H1 (cell line): ENCODE data around the gene GRIK2. TPM values are rescaled to one million over a fixed set of nuclear protein-coding genes. Genes with fewer than 3 reads are reported as not detected.

Source experiments
- CTCF ChIA-PET: fragments of 300-600 bp; sonication (Branson Sonifier 250); formaldehyde crosslinking; loops from one replicate; lab custom pipeline; 2021; ENCODE audit not compliant: partially characterized antibody; lab: Charles Lee
- POLR2A ChIA-PET: fragments of 300-600 bp; sonication (Branson Sonifier 250); formaldehyde crosslinking; loops from one replicate; lab custom pipeline; 2021; ENCODE audit warnings: inconsistent platforms; ENCODE audit not compliant: partially characterized antibody; lab: Charles Lee
- DNase-seq, 2 experiments: peaks; one replicate each; pipeline versions ENCODE4 v3.0.0 to v3.0.0-alpha.2; 2010 to 2022; ENCODE audit warnings: low spot score in 2 of 2, low read depth in 1 of 2, mixed read lengths in 1 of 2
- FAIRE-seq: peaks from 2 replicates; lab custom pipeline; 2011; peaks lifted over from hg19 to GRCh38; lab: Jason Lieb, UNC
- H2AFZ ChIP-seq: 2 replicates; pipeline ENCODE4 v1.8.1; 2012; ENCODE audit warnings: low read length, inconsistent platforms
- H2AK5ac ChIP-seq: 2 replicates; pipeline ENCODE4 v1.6.1; 2013; ENCODE audit warnings: low read depth, low read length
- H2BK120ac ChIP-seq: replicated peaks from 2 replicates; pipeline ENCODE3; 2013; ENCODE audit warnings: low read depth, low read length, inconsistent platforms
- H2BK12ac ChIP-seq: 2 replicates; pipeline ENCODE4 v1.6.1; 2013; ENCODE audit warnings: low read depth, low read length
- H2BK15ac ChIP-seq: 2 replicates; pipeline ENCODE4 v1.6.1; 2013; ENCODE audit warnings: low read length
- H2BK20ac ChIP-seq: 2 replicates; pipeline ENCODE4 v1.6.1; 2013; ENCODE audit warnings: low read length
- H2BK5ac ChIP-seq: 2 replicates; pipeline ENCODE4 v1.6.1; 2013; ENCODE audit warnings: low read depth, low read length
- H3K14ac ChIP-seq: 2 replicates; pipeline ENCODE4 v1.6.1; 2013; ENCODE audit warnings: inconsistent platforms; ENCODE audit not compliant: insufficient read length
- H3K18ac ChIP-seq: 2 replicates; pipeline ENCODE4 v1.6.1; 2013; ENCODE audit warnings: low read length; ENCODE audit errors: extremely low read depth
- H3K23ac ChIP-seq: 2 replicates; pipeline ENCODE4 v1.6.1; 2013; ENCODE audit warnings: inconsistent platforms; ENCODE audit not compliant: insufficient read length
- H3K23me2 ChIP-seq: 2 replicates; pipeline ENCODE4 v1.6.1; 2013; ENCODE audit warnings: low read depth, low read length
- H3K27ac ChIP-seq: 2 replicates; pipeline ENCODE4 v1.6.1; 2011; ENCODE audit warnings: low read depth, low read length, inconsistent platforms
- H3K27me3 ChIP-seq, 4 experiments: replicated peaks in 1 of 4; 1 replicate in 1 of 4; 2 replicates in 3 of 4; pipeline versions ENCODE4 v1.6.1 to v1.8.1; 2011 to 2013; ENCODE audit warnings: low read length in 3 of 4, mild to moderate bottlenecking in 3 of 4, inconsistent platforms in 2 of 4, mixed read lengths in 2 of 4, moderate library complexity in 1 of 4; ENCODE audit not compliant: control insufficient read depth in 3 of 4, insufficient read depth in 3 of 4; ENCODE audit errors: extremely low read depth in 1 of 4
- H3K36me3 ChIP-seq, 4 experiments: 2 replicates each; pipeline versions ENCODE4 v1.6.1 to v1.8.1; 2011 to 2013; ENCODE audit warnings: mild to moderate bottlenecking in 4 of 4, low read length in 3 of 4, moderate library complexity in 2 of 4, control low read depth in 1 of 4, inconsistent platforms in 1 of 4; ENCODE audit not compliant: insufficient read depth in 4 of 4, control insufficient read depth in 2 of 4
- H3K4ac ChIP-seq: replicated peaks from 2 replicates; pipeline ENCODE3; 2013; ENCODE audit warnings: low read length, low read depth, mixed read lengths, inconsistent platforms; ENCODE audit not compliant: insufficient read length
- H3K4me1 ChIP-seq, 4 experiments: replicated peaks in 1 of 4; 1 replicate in 1 of 4; 2 replicates in 3 of 4; pipeline versions ENCODE4 v1.6.1 to v1.8.1; 2011 to 2013; ENCODE audit warnings: low read length in 3 of 4, inconsistent platforms in 2 of 4, mixed read lengths in 1 of 4; ENCODE audit not compliant: insufficient read depth in 4 of 4, control insufficient read depth in 3 of 4
- H3K4me2 ChIP-seq, 2 experiments: 2 replicates each; pipeline versions ENCODE4 v1.6.1 to v1.8.1; 2011 to 2013; ENCODE audit warnings: low read depth in 2 of 2, low read length in 2 of 2, control low read depth in 1 of 2, inconsistent platforms in 1 of 2, mild to moderate bottlenecking in 1 of 2; ENCODE audit not compliant: insufficient read depth in 1 of 2
- H3K4me3 ChIP-seq, 4 experiments: fragments of 200-600, 300-600 bp in 1 of 4; sonication (generic), shearing (Covaris generic), sonication (Bioruptor Twin) in 1 of 4; 2 replicates each; pipeline versions ENCODE4 v1.5.1 to v1.8.1; 2011 to 2016; ENCODE audit warnings: low read length in 4 of 4, low read depth in 3 of 4, control low read depth in 2 of 4, inconsistent platforms in 2 of 4, mild to moderate bottlenecking in 2 of 4, mixed read lengths in 1 of 4, moderate library complexity in 1 of 4; ENCODE audit not compliant: insufficient read depth in 2 of 4; ENCODE audit errors: extremely low read depth in 1 of 4
- H3K56ac ChIP-seq: replicated peaks from 2 replicates; pipeline ENCODE3; 2013; ENCODE audit warnings: low read depth, mild to moderate bottlenecking, mixed read lengths, low read length, inconsistent platforms; ENCODE audit not compliant: insufficient read length
- H3K79me1 ChIP-seq: 2 replicates; pipeline ENCODE4 v1.6.1; 2013; ENCODE audit warnings: low read depth, low read length, control low read depth
- H3K79me2 ChIP-seq, 2 experiments: 2 replicates each; pipeline versions ENCODE4 v1.6.1 to v1.8.1; 2012 to 2013; ENCODE audit warnings: low read length in 2 of 2, mild to moderate bottlenecking in 2 of 2, inconsistent platforms in 1 of 2; ENCODE audit not compliant: insufficient read depth in 2 of 2, control insufficient read depth in 1 of 2
- H3K9ac ChIP-seq, 4 experiments: replicated peaks in 1 of 4; 1 replicate in 1 of 4; 2 replicates in 3 of 4; pipeline versions ENCODE4 v1.6.1 to v1.8.1; 2011 to 2013; ENCODE audit warnings: low read depth in 3 of 4, low read length in 3 of 4, control low read depth in 2 of 4, mild to moderate bottlenecking in 2 of 4, moderate library complexity in 2 of 4, inconsistent platforms in 1 of 4; ENCODE audit errors: extremely low read depth in 1 of 4
- H3K9me3 ChIP-seq, 2 experiments: 2 replicates each; pipeline versions ENCODE4 v1.6.1 to v1.8.1; 2012 to 2013; ENCODE audit warnings: mild to moderate bottlenecking in 2 of 2, moderate library complexity in 2 of 2, control low read depth in 1 of 2, inconsistent platforms in 1 of 2, low read depth in 1 of 2, low read length in 1 of 2, mixed read lengths in 1 of 2; ENCODE audit not compliant: insufficient read depth in 2 of 2
- H4K20me1 ChIP-seq, 2 experiments: replicated peaks in 1 of 2; 2 replicates each; pipeline versions ENCODE3 to v1.8.1; 2011 to 2013; ENCODE audit warnings: inconsistent platforms in 2 of 2, low read length in 2 of 2, mild to moderate bottlenecking in 1 of 2; ENCODE audit not compliant: insufficient read depth in 2 of 2, control insufficient read depth in 1 of 2
- H4K5ac ChIP-seq: 2 replicates; pipeline ENCODE4 v1.6.1; 2013; ENCODE audit warnings: low read length, low read depth, mixed read lengths, inconsistent platforms; ENCODE audit not compliant: insufficient read length
- H4K8ac ChIP-seq: 2 replicates; pipeline ENCODE4 v1.8.0; 2013; ENCODE audit warnings: mild to moderate bottlenecking, moderate library complexity, low read length, inconsistent platforms; ENCODE audit not compliant: insufficient read depth; ENCODE audit errors: extremely low read depth
- H4K91ac ChIP-seq: replicated peaks from 2 replicates; pipeline ENCODE3; 2013; ENCODE audit warnings: low read length, mixed read lengths, inconsistent platforms; ENCODE audit not compliant: insufficient read length
- CBX8 ChIP-seq: fragments of 300-800, 300-1000 bp; sonication (generic); IDR thresholded peaks from 2 replicates; pipeline ENCODE4 v1.7.1; 2016; ENCODE audit warnings: low read depth, low read length, borderline replicate concordance
- EZH2 ChIP-seq: fragments of 200-600 bp; sonication (generic); IDR thresholded peaks from 2 replicates; pipeline ENCODE4 v1.7.1; 2012; ENCODE audit warnings: low read depth, mild to moderate bottlenecking, moderate library complexity, low read length, inconsistent platforms; ENCODE audit not compliant: severe bottlenecking
- FOSL1 ChIP-seq: IDR thresholded peaks from 2 replicates; pipeline ENCODE4 v1.6.1; 2011; ENCODE audit warnings: mild to moderate bottlenecking, low read depth, low read length, moderate library complexity; ENCODE audit not compliant: insufficient read depth
- GABPA ChIP-seq: IDR thresholded peaks from 2 replicates; pipeline ENCODE4 v1.6.1; 2011; ENCODE audit warnings: mild to moderate bottlenecking, low read length, moderate library complexity, borderline replicate concordance; ENCODE audit not compliant: insufficient read depth
- NANOG ChIP-seq: IDR thresholded peaks from 2 replicates; pipeline ENCODE4 v1.6.1; 2011; ENCODE audit warnings: low read length, low read depth, mild to moderate bottlenecking, inconsistent platforms; ENCODE audit not compliant: insufficient read depth, poor library complexity, severe bottlenecking
- PHF8 ChIP-seq: fragments of 200-600 bp; sonication (generic); conservative IDR thresholded peaks from 2 replicates; pipeline ENCODE4 v1.7.1; 2012; ENCODE audit warnings: low read depth, mild to moderate bottlenecking, inconsistent platforms, low read length, moderate library complexity
- RBBP5 ChIP-seq: IDR thresholded peaks from 2 replicates; pipeline ENCODE4 v1.7.1; 2012; ENCODE audit warnings: low read depth, mild to moderate bottlenecking, inconsistent platforms, low read length, moderate library complexity, borderline replicate concordance
- TBP ChIP-seq: IDR thresholded peaks from 2 replicates; pipeline ENCODE4 v1.6.1; 2011; ENCODE audit warnings: low read depth, low read length, improper control_type of control experiment
- ZNF274 ChIP-seq: IDR thresholded peaks from 2 replicates; pipeline ENCODE4 v1.7.0; 2012; ENCODE audit warnings: low read length, borderline replicate concordance; ENCODE audit errors: extremely low read depth
- WGBS, 2 experiments: shearing (Covaris generic) in 1 of 2; methylation state at CpG; one replicate each; pipeline versions ENCODE4 v1.1.6 to v1.1.7; 2013 to 2015; ENCODE audit warnings: low lambda C conversion rate in 2 of 2, mixed read lengths in 2 of 2, inconsistent platforms in 1 of 2, low coverage in 1 of 2, missing lambda C conversion rate in 1 of 2; ENCODE audit not compliant: insufficient replicate concordance in 2 of 2, insufficient coverage in 1 of 2, insufficient read length in 1 of 2; ENCODE audit errors: extremely low coverage in 1 of 2, missing lambda C conversion rate in 1 of 2; 5-methylcytosine and 5-hydroxymethylcytosine counted together
- polyA plus RNA-seq, 7 experiments: library from polyadenylated mRNA; depleted of rRNA in 3 of 7; stranded (reverse) in 5 of 7; unstranded in 2 of 7; fragments of >200 nt in 5 of 7; fragments of 200-250 nt in 2 of 7; gene quantifications; 1 replicate in 5 of 7; 2 replicates in 1 of 7; 4 replicates in 1 of 7; pipeline versions ENCODE4 v1.2.1 to v1.2.3, GENCODE V29; 2011 to 2013; ENCODE audit warnings: missing spikeins in 2 of 7, mixed read lengths in 2 of 7
- total RNA-seq: library from RNA; stranded (reverse); fragmentation: NEBNext Ultra II Directional; extraction: Animal tissue kit (Norgen Biotek cat#: 25700); gene quantifications from 2 replicates; pipeline ENCODE4 v1.2.1, GENCODE V29; 2021
- TF ChIP-seq, protein P1 (sequence below): IDR thresholded peaks from 2 replicates; pipeline ENCODE4 v1.6.1; 2012; ENCODE audit warnings: inconsistent platforms
- TF ChIP-seq, protein P2 (sequence below): IDR thresholded peaks from 2 replicates; pipeline ENCODE4 v1.6.1; 2011; ENCODE audit warnings: low read length, improper control_type of control experiment

Gene GRIK2
- total and polyA plus RNA-seq, 2 of the 8 experiments (the other 6 are each of a cell fraction or from before 2014, with no cell fraction given): 1.8 to 2.2 TPM

- Histone ChIP-seq H3K4me2 (no peak overlapping the region), H3K36me3 (no peaks in the 10 kb centered on the region), H4K20me1 (no peaks in the 10 kb centered on the region), H3K14ac (no peak overlapping the region), H2BK20ac (no peak overlapping the region), H3K23ac (no peak overlapping the region), H2AK5ac (no peak overlapping the region), H2BK5ac (no peak overlapping the region), H2AFZ (no peak overlapping the region), H3K56ac (no peak overlapping the region), H3K79me1 (no peaks in the 10 kb centered on the region), H3K9me3 (no peaks in the 10 kb centered on the region; a peak in 1 of 4 replicates), H3K9ac (no peak overlapping the region), H3K4me1 (0 out of 7 replicates have a peak, but pooled peaks cover 0 to 4% (median 1%) of the 10 kb centered on the region in 4 experiments), H4K91ac (no peak overlapping the region), H3K79me2 (no peaks in the 10 kb centered on the region), H3K18ac (no peak overlapping the region), H3K27ac (no peak overlapping the region), H3K27me3 (no peaks in the 10 kb centered on the region), H2BK15ac (0 out of 2 replicates have a peak overlapping the region, but pooled peaks have one; percentile 12), H2BK12ac (no peak overlapping the region), H3K4ac (no peak overlapping the region), H4K5ac (no peak overlapping the region), H4K8ac (no peak overlapping the region), H3K4me3 (no peak overlapping the region), H2BK120ac (no peak overlapping the region), H3K23me2 (no peaks in the 10 kb centered on the region)
- ChIA-PET CTCF (interaction anchor here (0.7 to 1.2 kb wide), 3 partner anchors 9 to 595 kb away, joined by 3 read pairs; no protein-coding TSS in a partner anchor), POLR2A (interaction anchor here (0.6 kb wide), 1 partner anchor 905 kb away, joined by 3 read pairs; no protein-coding TSS in a partner anchor)
- 86% methylated on average over 5 of the region's 5 CpGs; no CpG with 5 or more reads in 1 of the 2 experiments for WGBS, 2 experiments
- DNase-seq (no peak), FAIRE-seq (no peak)
- TF ChIP-seq ZNF274 (no peak), GABPA (no peak), NANOG (no peak), FOSL1 (no peak), CBX8 (no peak), RBBP5 (no peak), EZH2 (no peak), PHF8 (no peak), TBP (no peak)
- TF ChIP-seq, protein P1, sequence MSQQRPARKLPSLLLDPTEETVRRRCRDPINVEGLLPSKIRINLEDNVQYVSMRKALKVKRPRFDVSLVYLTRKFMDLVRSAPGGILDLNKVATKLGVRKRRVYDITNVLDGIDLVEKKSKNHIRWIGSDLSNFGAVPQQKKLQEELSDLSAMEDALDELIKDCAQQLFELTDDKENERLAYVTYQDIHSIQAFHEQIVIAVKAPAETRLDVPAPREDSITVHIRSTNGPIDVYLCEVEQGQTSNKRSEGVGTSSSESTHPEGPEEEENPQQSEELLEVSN: no peak
- TF ChIP-seq, protein P2, sequence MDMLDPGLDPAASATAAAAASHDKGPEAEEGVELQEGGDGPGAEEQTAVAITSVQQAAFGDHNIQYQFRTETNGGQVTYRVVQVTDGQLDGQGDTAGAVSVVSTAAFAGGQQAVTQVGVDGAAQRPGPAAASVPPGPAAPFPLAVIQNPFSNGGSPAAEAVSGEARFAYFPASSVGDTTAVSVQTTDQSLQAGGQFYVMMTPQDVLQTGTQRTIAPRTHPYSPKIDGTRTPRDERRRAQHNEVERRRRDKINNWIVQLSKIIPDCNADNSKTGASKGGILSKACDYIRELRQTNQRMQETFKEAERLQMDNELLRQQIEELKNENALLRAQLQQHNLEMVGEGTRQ: no peak
Measured at GRCh38 chr6:101429845-101430244, 36.3 kb downstream of the GRIK2 start.
